ENCODE data around the gene HTR1D. TPM values are rescaled to one million over a fixed set of nuclear protein-coding genes. Genes with fewer than 3 reads are reported as not detected.

The HTR1D gene
- total RNA-seq, 2 donors from 2014 or later = not detected

DNA sequence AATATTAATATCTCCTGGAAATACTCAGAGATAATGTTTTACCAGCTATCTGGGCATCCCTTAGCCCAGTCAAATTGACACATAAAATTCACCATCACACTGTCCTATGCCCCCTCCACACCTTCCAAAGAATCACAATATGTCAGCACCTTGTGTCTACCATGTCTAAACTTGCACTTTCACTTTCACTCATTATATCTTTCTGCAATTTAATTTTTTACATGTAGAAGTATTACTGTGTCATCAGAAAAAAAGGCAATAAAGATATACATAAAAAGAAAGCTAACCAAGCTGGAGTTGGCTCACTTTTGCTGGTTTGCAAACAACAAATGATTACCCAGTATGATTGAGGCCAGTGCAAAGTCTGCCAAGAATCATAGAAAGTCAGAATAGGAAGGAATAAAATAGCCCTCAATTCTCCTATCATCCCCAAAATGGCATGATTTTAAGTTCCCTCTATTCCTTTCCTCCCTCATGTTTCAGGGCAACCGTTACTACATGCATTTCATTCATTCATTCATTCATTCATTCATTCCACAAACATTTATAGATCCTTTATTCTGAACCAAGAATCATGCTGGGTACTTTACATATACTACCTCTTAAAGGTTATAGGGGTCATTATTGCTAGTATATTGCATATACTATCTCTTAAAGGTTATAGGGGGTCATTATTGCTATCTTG, 42.7 kb downstream of the HTR1D start:
- no peaks in the 10 kb centered on the region for H3K36me3 Mint-ChIP-seq
- H3K27ac Mint-ChIP-seq = no peak overlapping the region
- peaks cover 0 to 5% of the 10 kb centered on the region in 2 donors for H3K9me3 Mint-ChIP-seq
- ATAC-seq = no peak
- DNase-seq (ENCODE audit: low spot score in 2 of 2) = no peak

- H3K36me3 Mint-ChIP-seq = no peaks in the 10 kb centered on the region
- H3K27ac Mint-ChIP-seq = no peak overlapping the region
- ATAC-seq (no peak), DNase-seq (ENCODE audit: low spot score in 2 of 2) (no peak)
- peaks cover 0 to 5% of the 10 kb centered on the region in 2 donors for H3K9me3 Mint-ChIP-seq
Observed at GRCh38 chr1:23171181-23171755, 46.0 kb downstream of the HTR1D start.

GRCh38 chr1:23169727-23170335, 47.5 kb downstream of the HTR1D start:
- no peak overlapping the region for H3K27ac Mint-ChIP-seq
- no peaks in the 10 kb centered on the region for H3K36me3 Mint-ChIP-seq
- peak in 1 of 2 donors; percentile 22 for ATAC-seq
- peaks cover 0 to 5% of the 10 kb centered on the region in 2 donors for H3K9me3 Mint-ChIP-seq
- DNase-seq (ENCODE audit: low spot score in 2 of 2) = no peak

DNA sequence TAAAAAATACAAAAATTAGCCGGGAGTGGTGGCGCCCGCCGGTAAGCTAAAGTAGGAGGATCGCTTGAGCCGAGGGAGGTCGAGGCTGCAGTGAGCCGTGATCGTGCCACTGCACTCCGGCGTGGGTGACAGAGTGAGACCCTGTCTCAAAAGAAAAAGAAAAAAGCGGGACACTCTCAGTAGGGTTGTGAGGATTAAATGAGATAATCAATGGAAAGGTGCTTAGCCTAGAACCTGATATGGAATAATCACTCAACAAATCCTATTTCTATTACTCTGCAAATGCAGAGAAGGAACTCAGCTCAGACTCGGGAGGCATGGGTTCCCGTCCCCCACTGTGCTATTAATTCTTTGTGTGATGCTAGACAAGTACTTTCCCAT, 48.1 kb downstream of the HTR1D start:
- H3K27ac Mint-ChIP-seq = peak overlapping the region in 1 of 2 donors; percentile 91
- no peaks in the 10 kb centered on the region for H3K36me3 Mint-ChIP-seq
- DNase-seq (ENCODE audit: low spot score in 2 of 2) = no peak
- peaks cover 0 to under 1% of the 10 kb centered on the region in 2 donors for H3K9me3 Mint-ChIP-seq
- no peak for ATAC-seq

- ATAC-seq (peak; percentile 81 to 90), DNase-seq (ENCODE audit: low spot score in 2 of 2) (peak; percentile 84 to 87)
- H3K27ac Mint-ChIP-seq = peak within 1 kb of the TSS; percentile 91 to 92
- no peaks in the 10 kb centered on the region for H3K9me3 Mint-ChIP-seq
- H3K36me3 Mint-ChIP-seq = no peaks in the 10 kb centered on the region
Observed at GRCh38 chr1:23168445-23169194, 48.7 kb downstream of the HTR1D start, which contains the start of gene LUZP1. LUZP1 (minus strand) TSS chr1:23168856.

- DNase-seq (ENCODE audit: low spot score in 2 of 2) = peak in 1 of 2 donors; percentile 21
Observed at GRCh38 chr1:23168079-23168444, 49.2 kb downstream of the HTR1D start.

GRCh38 chr1:23167353-23168078, 49.8 kb downstream of the HTR1D start:
- Mint-ChIP-seq H3K9me3 (no peaks in the 10 kb centered on the region), H3K36me3 (no peaks in the 10 kb centered on the region), H3K27ac (no peak overlapping the region)
- peak; percentile 30 to 62 for DNase-seq (ENCODE audit: low spot score in 2 of 2)
- peak; percentile 32 to 41 for ATAC-seq

More at GRCh38 chr1:23168079-23168444, 49.2 kb downstream of the HTR1D start:
- Mint-ChIP-seq H3K9me3 (no peaks in the 10 kb centered on the region), H3K27ac (peak overlapping the region; percentile 91 to 92), H3K36me3 (no peaks in the 10 kb centered on the region)
- ATAC-seq = peak; percentile 61 to 69

- ATAC-seq (no peak), DNase-seq (ENCODE audit: low spot score in 2 of 2) (no peak)
- Mint-ChIP-seq H3K27ac (no peak overlapping the region), H3K36me3 (no peaks in the 10 kb centered on the region), H3K9me3 (no peaks in the 10 kb centered on the region)
Observed at GRCh38 chr1:23166854-23167253, 50.4 kb downstream of the HTR1D start.

- no peak for DNase-seq (ENCODE audit: low spot score in 2 of 2)
- ATAC-seq = no peak
- Mint-ChIP-seq H3K27ac (no peak overlapping the region), H3K9me3 (no peaks in the 10 kb centered on the region), H3K36me3 (no peaks in the 10 kb centered on the region)
Observed at GRCh38 chr1:23163395-23163794, 53.9 kb downstream of the HTR1D start.

DNA sequence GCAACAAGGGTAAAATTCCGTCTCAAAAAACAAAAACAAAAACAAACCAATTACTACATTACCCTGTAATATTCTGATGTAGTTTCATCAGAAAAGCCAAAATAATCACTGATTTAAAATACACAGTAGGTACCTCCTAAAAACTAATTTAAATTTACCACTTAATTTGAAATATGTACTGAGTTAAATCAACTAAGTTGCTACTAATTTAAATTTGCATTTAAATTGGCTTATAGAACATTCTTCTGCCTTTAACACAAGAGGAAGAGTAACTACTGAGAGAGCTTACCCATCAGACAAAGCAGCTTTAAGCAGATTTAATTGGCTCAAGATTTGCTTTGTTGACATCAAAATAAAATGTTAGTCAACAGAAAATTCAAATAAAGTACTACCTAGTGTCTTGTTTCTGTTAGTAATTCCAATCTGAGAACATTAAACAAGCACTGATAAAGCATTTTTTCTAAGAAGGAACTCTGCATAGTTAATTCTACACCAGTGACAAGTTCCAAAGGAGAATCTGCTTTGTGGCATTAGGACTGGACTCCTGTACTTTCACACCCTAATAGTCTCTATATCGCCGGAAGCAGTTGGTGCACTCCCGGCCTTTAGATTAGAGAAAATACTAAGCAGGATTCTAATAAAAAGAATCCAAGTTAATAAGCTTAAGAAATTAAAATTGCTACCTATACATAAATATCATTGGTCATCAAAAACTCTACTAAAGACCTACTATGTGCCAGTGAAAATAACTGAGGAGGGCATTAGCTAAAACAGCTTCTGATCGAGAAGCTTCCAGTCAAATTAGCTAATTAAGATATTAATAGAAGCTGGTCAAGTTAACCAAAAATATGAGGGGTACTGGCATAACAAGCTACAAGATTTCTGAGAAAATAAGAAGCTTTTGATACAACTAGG, 57.1 kb downstream of the HTR1D start:
- Mint-ChIP-seq H3K36me3 (no peaks in the 10 kb centered on the region), H3K9me3 (no peaks in the 10 kb centered on the region), H3K27ac (no peak overlapping the region)
- ATAC-seq (no peak), DNase-seq (ENCODE audit: low spot score in 2 of 2) (no peak)

DNA sequence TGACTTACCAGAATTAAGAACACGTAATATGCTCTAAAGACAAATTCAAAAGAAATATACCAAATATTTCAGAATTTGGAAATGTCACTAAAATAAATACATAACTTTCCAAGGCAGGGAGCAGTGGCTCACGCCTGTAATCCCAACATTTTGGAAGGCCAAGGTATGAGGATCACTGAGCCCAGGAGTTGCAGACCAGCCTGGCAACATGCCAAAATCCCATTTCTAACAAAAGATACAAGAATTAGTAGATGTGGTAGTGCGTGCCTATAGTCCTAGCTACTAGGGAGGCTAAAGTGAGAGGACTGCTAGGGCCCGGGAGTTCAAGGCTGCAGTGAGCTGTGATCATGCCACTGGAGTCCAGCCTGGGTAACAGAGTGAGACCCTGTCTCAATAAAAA, 60.4 kb downstream of the HTR1D start:
- H3K9me3 Mint-ChIP-seq = no peaks in the 10 kb centered on the region
- no peak overlapping the region for H3K27ac Mint-ChIP-seq
- DNase-seq (ENCODE audit: low spot score in 2 of 2) (no peak), ATAC-seq (no peak)
- peaks cover 0 to 6% of the 10 kb centered on the region in 2 donors for H3K36me3 Mint-ChIP-seq

- no peak for DNase-seq (ENCODE audit: low spot score in 2 of 2)
- Mint-ChIP-seq H3K36me3 (peaks cover 0 to 6% of the 10 kb centered on the region in 2 donors), H3K27ac (peak overlapping the region in 1 of 2 donors; percentile 6), H3K9me3 (no peaks in the 10 kb centered on the region)
- no peak for ATAC-seq
Observed at GRCh38 chr1:23152966-23153684, 64.2 kb downstream of the HTR1D start.

DNA sequence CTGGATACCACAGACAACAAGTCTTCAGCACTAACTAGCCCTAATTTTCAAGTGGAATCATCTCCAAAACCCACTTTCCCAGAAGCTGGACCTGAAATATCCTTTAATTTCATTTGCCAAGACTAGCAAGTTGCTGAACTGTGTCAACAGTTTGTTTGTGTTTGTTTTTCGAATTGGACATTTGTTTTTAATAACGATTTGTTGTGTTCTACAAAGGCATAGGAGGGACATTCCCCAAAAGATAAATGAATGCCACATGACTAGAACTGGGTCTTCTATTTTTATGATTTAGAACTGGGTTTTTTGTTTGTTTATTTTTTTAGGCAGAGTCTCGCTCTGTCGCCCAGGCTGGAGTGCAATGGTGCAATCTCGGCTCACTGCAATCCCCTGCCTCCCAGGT, 66.6 kb downstream of the HTR1D start:
- no peak for DNase-seq (ENCODE audit: low spot score in 2 of 2)
- ATAC-seq = no peak

DNA sequence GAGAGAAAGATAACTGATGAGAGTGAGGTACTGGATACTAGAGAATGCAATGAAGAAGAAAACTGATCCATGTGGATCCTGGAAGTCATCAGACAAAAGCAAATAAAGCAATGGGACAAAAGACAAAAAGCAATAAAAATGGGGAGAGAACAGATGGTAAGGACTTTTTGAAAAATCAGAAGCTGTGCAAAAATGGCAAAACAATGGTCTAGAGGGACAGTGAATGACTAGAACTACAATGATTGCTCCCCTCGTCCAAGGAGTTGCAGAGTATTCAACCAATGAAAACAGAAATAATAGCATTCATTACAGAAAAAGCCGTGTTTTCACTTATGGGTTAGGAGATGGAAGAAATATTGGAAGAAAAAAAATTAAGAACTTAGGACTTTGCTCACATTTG, 67.2 kb downstream of the HTR1D start:
- ATAC-seq = no peak
- no peaks in the 10 kb centered on the region for H3K9me3 Mint-ChIP-seq
- peaks cover 0 to 6% of the 10 kb centered on the region in 2 donors for H3K36me3 Mint-ChIP-seq
- H3K27ac Mint-ChIP-seq = no peak overlapping the region
- DNase-seq (ENCODE audit: low spot score in 2 of 2) = no peak

More for the DNA sequence above, 66.6 kb downstream of the HTR1D start:
- Mint-ChIP-seq H3K36me3 (peaks cover 0 to 6% of the 10 kb centered on the region in 2 donors), H3K27ac (no peak overlapping the region), H3K9me3 (no peaks in the 10 kb centered on the region)

DNA sequence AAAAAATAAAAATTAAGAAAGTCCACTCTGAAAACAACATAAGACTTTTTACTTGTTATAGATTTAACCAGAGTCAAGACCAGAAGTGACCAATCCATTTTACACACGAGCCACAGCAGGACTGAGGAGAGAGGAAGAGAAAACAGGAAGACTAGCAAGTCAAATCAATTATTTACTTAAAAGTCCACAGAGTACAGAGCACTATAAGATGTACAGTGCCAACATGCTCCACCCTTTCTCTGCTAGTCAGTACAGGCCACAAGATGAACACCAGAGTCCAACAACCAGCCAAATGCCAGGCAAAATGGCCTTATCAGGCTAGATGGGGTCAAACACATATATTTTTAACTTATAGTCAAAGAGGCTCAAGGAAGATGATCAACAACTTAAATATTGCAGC, 68.2 kb downstream of the HTR1D start:
- Mint-ChIP-seq H3K36me3 (no peaks in the 10 kb centered on the region), H3K9me3 (no peaks in the 10 kb centered on the region), H3K27ac (peak overlapping the region in 1 of 2 donors; percentile 47)
- DNase-seq (ENCODE audit: low spot score in 2 of 2) (no peak), ATAC-seq (no peak)

All from activated naive CD4-positive, alpha-beta T cell treated with anti-CD3 and anti-CD28 coated beads, Interleukin-2, amount 50 U/mL, for 72 hours (primary cell).